ENCODE measurements around the gene DELE1.

DELE1 gene

GRCh38 chr5:141898448-141899049 is 25.1 kb upstream of the DELE1 start:
- TF ChIP-seq ZNF157 (tag by site-specific recombination; IDR thresholded peaks at IDR 0.05) = no peak
- TF ChIP-seq ZNF560 (tag by site-specific recombination; IDR thresholded peaks at IDR 0.05; ENCODE audit: borderline replicate concordance) = no peak
- TF ChIP-seq BCL11B (tag by site-specific recombination; IDR thresholded peaks at IDR 0.05; ENCODE audit: low read depth) = no peak
- TF ChIP-seq ZNF558 (tag by site-specific recombination; IDR thresholded peaks at IDR 0.05) = no peak
- no peak for TF ChIP-seq ZNF266 (tag by site-specific recombination; IDR thresholded peaks at IDR 0.05; ENCODE audit: low read depth)
- no peak for TF ChIP-seq ZNF248 (tag by site-specific recombination; IDR thresholded peaks at IDR 0.05)
- TF ChIP-seq PATZ1 (tag by site-specific recombination; IDR thresholded peaks at IDR 0.05) = no peak
- no peak for TF ChIP-seq PBX3 (CRISPR knock-in tag; IDR thresholded peaks at IDR 0.05)
- no peak for TF ChIP-seq RBAK (tag by site-specific recombination; IDR thresholded peaks at IDR 0.05)
- TF ChIP-seq ZNF629 (tag by site-specific recombination; IDR thresholded peaks at IDR 0.05) = no peak
- no peak for TF ChIP-seq ZNF677 (tag by site-specific recombination; IDR thresholded peaks at IDR 0.05)
- TF ChIP-seq ZNF660 (tag by site-specific recombination; IDR thresholded peaks at IDR 0.05) = no peak
- no peak for TF ChIP-seq ZEB2 (tag by site-specific recombination; IDR thresholded peaks at IDR 0.05)
- POLR2A ChIA-PET = no interaction called here

GRCh38 chr5:141902015-141902814 is 21.5 kb upstream of the DELE1 start:
- H3K4me1 ChIP-seq (ENCODE audit: control insufficient read depth, insufficient read depth, low read length) = peaks cover 2% of the 10 kb centered on the region; the same call in 1 of the 2 replicates
- CTCF ChIA-PET = interaction anchor here (0.5 to 1.7 kb wide), 4 partner anchors 24 to 66 kb away, joined by 4 to 5 read pairs (median 5); partner anchors contain the start of gene PCDH1
- POLR2A ChIA-PET = no interaction called here
- no peak overlapping the region for H3K4me3 ChIP-seq (ENCODE audit: low read depth, low read length)
- no peaks in the 10 kb centered on the region for H3K36me3 ChIP-seq (ENCODE audit: control insufficient read depth in 2 of 2, insufficient read depth in 1 of 2, low read length in 2 of 2)
- H3K27ac ChIP-seq (ENCODE audit: extremely low read depth, low read depth, low read length) = no peak overlapping the region
- H3K9me3 ChIP-seq (ENCODE audit: control insufficient read depth, insufficient read depth, low read depth, low read length) = no peaks in the 10 kb centered on the region
- TF ChIP-seq ZNF600 (tag by site-specific recombination; IDR thresholded peaks at IDR 0.05) = no peak
- no peak for TF ChIP-seq ZNF529 (tag by site-specific recombination; IDR thresholded peaks at IDR 0.05; ENCODE audit: insufficient replicate concordance)
- no peak for TF ChIP-seq ZNF280C (tag by site-specific recombination; IDR thresholded peaks at IDR 0.05)
- TF ChIP-seq ZXDB (tag by site-specific recombination; IDR thresholded peaks at IDR 0.05) = no peak
- no peak for TF ChIP-seq ZNF169 (tag by site-specific recombination; IDR thresholded peaks at IDR 0.05)
- no peak for TF ChIP-seq ZNF211 (tag by site-specific recombination; IDR thresholded peaks at IDR 0.05; ENCODE audit: low read depth)
- no peak for TF ChIP-seq ZBTB8A (tag by site-specific recombination; IDR thresholded peaks at IDR 0.05)
- TF ChIP-seq ZNF777 (tag by site-specific recombination; IDR thresholded peaks at IDR 0.05; ENCODE audit: borderline replicate concordance) = no peak
- no peak for TF ChIP-seq ZNF624 (tag by site-specific recombination; IDR thresholded peaks at IDR 0.05)
- TF ChIP-seq ZBTB11 (tag by site-specific recombination; conservative IDR thresholded peaks at IDR 0.05; ENCODE audit: low read depth) = no peak
- TF ChIP-seq ZNF184 (tag by site-specific recombination; IDR thresholded peaks at IDR 0.05) = no peak
- TF ChIP-seq ZNF391 (tag by site-specific recombination; IDR thresholded peaks at IDR 0.05; ENCODE audit: borderline replicate concordance, low read depth) = no peak
- no peak for TF ChIP-seq EGR2 (tag by site-specific recombination; IDR thresholded peaks at IDR 0.05; ENCODE audit: low read depth)

More at GRCh38 chr5:141898448-141899049, 25.1 kb upstream of the DELE1 start:
- CTCF ChIA-PET = interaction anchor here (1.1 kb wide), 1 partner anchor 9 kb away, joined by 10 read pairs; no protein-coding TSS in a partner anchor
- Histone ChIP-seq H3K4me1 (ENCODE audit: control insufficient read depth, insufficient read depth, low read length) (peaks cover 2% of the 10 kb centered on the region; the same call in 1 of the 2 replicates), H3K36me3 (ENCODE audit: control insufficient read depth in 2 of 2, insufficient read depth in 1 of 2, low read length in 2 of 2) (no peaks in the 10 kb centered on the region), H3K9me3 (ENCODE audit: control insufficient read depth, insufficient read depth, low read depth, low read length) (no peaks in the 10 kb centered on the region), H3K27ac (ENCODE audit: extremely low read depth, low read depth, low read length) (no peak overlapping the region), H3K4me3 (ENCODE audit: low read depth, low read length) (no peak overlapping the region)

Data from HEK293 (cell line).